Measurements from ENCODE around the gene TIAM2. TPM values are rescaled to one million over a fixed set of nuclear protein-coding genes. Genes with fewer than 3 reads are reported as not detected.

Gene TIAM2
- total and polyA plus RNA-seq, 7 donors, result 1.2 to 15.8 (median 11.0) TPM

GRCh38 chr6:155303361-155303870 is 308.3 kb downstream of the TIAM2 start:
- TF ChIP-seq CTCF (IDR thresholded peaks at IDR 0.05) (no peak), EP300 (IDR thresholded peaks at IDR 0.05) (no peak), POLR2A (IDR thresholded peaks at IDR 0.05) (no peak), POLR2AphosphoS5 (IDR thresholded peaks at IDR 0.05) (no peak)
- Histone ChIP-seq H3K27me3 (no peaks in the 10 kb centered on the region), H3K4me1 (no peaks in the 10 kb centered on the region), H3K36me3 (peaks cover 0 to 39% (median 0%) of the 10 kb centered on the region in 4 donors), H3K27ac (no peak overlapping the region), H3K4me3 (no peak overlapping the region), H3K9me3 (no peaks in the 10 kb centered on the region)
- intact Hi-C loops (cut with DNase I), result no loop called here
- no peak for DNase-seq
- 76 to 79% methylated on average over 4 of the region's 4 CpGs for WGBS, 2 donors

GRCh38 chr6:155306958-155307357 is 311.8 kb downstream of the TIAM2 start:
- 66 to 85% methylated on average over 2 of the region's 2 CpGs for WGBS, 2 donors
- H3K4me3 ChIP-seq, result no peak overlapping the region
- H3K4me1 ChIP-seq, result no peaks in the 10 kb centered on the region
- peaks cover 0 to 54% (median 3%) of the 10 kb centered on the region in 4 donors for H3K36me3 ChIP-seq
- intact Hi-C loops (cut with DNase I), result no loop called here
- H3K27ac ChIP-seq, result no peak overlapping the region
- H3K9me3 ChIP-seq, result no peaks in the 10 kb centered on the region
- no peaks in the 10 kb centered on the region for H3K27me3 ChIP-seq
- DNase-seq, result no peak
- TF ChIP-seq POLR2AphosphoS5 (IDR thresholded peaks at IDR 0.05), result no peak
- no peak for TF ChIP-seq CTCF (IDR thresholded peaks at IDR 0.05)
- TF ChIP-seq EP300 (IDR thresholded peaks at IDR 0.05), result no peak
- TF ChIP-seq POLR2A (IDR thresholded peaks at IDR 0.05), result no peak

All from sigmoid colon (tissue), 7 donors.